DMS114 treated with DMSO at 0.1 percent for 48 hours (cell line): ENCODE data around the gene CALM3.

Source experiments
- DNase-seq: peaks from one replicate; lab custom pipeline; 2025; ENCODE audit not compliant: unreplicated experiment; lab: John Stamatoyannopoulos, UW

The CALM3 gene

GRCh38 chr19:46634656-46635218 lies 33.6 kb downstream of the CALM3 start:
- DNase-seq = no peak

- DNase-seq = no peak
Observed at GRCh38 chr19:46635920-46636761, 35.0 kb downstream of the CALM3 start, which contains the start of gene GNG8. GNG8 (minus strand) TSS chr19:46636202; CDS start chr19:46634682, 1,520 bp downstream.

GRCh38 chr19:46637224-46637623 lies 36.1 kb downstream of the CALM3 start:
- DNase-seq = no peak

GRCh38 chr19:46639358-46640182 lies 38.4 kb downstream of the CALM3 start:
- DNase-seq = no peak

- no peak for DNase-seq
Observed at GRCh38 chr19:46640656-46641055, 39.5 kb downstream of the CALM3 start.

- DNase-seq = no peak
Observed at GRCh38 chr19:46644720-46645119, 43.6 kb downstream of the CALM3 start.

- no peak for DNase-seq
Observed at GRCh38 chr19:46646402-46646801, 45.3 kb downstream of the CALM3 start.

GRCh38 chr19:46648060-46648960 lies 47.2 kb downstream of the CALM3 start:
- DNase-seq = no peak

- no peak for DNase-seq
Observed at GRCh38 chr19:46648961-46649960, 48.1 kb downstream of the CALM3 start.

- no peak for DNase-seq
Observed at GRCh38 chr19:46650445-46650844, 49.3 kb downstream of the CALM3 start.

- no peak for DNase-seq
Observed at GRCh38 chr19:46654621-46655152, 53.6 kb downstream of the CALM3 start.

GRCh38 chr19:46656541-46656940 lies 55.4 kb downstream of the CALM3 start:
- DNase-seq = no peak

GRCh38 chr19:46659151-46660007 lies 58.2 kb downstream of the CALM3 start:
- no peak for DNase-seq

GRCh38 chr19:46660008-46660517 lies 58.9 kb downstream of the CALM3 start:
- no peak for DNase-seq
